Muscle layer of colon (tissue), 2 donors: ENCODE results near the gene SUN1.
"Not testable (repeated sequence)": the region's sequence is repeated elsewhere in the genome, so short reads cannot be mapped to it uniquely, and the experiment has no call there.

Experiments used
- H3K27ac ChIP-seq: one replicate; pipeline ENCODE4 v1.7.0; 2013; ENCODE audit warnings: low read depth, mild to moderate bottlenecking, low read length, moderate library complexity
- H3K27me3 ChIP-seq, 2 donors: one replicate each; pipeline ENCODE4 v1.7.0; 2013; ENCODE audit warnings: low read length in 2 of 2, mild to moderate bottlenecking in 2 of 2; ENCODE audit not compliant: insufficient read depth in 2 of 2, control insufficient read depth in 1 of 2
- H3K36me3 ChIP-seq: one replicate; pipeline ENCODE4 v1.7.0; 2013; ENCODE audit warnings: mild to moderate bottlenecking, low read length; ENCODE audit not compliant: insufficient read depth
- H3K4me1 ChIP-seq: one replicate; pipeline ENCODE4 v1.7.0; 2013; ENCODE audit warnings: mild to moderate bottlenecking, low read length; ENCODE audit not compliant: insufficient read depth
- H3K4me3 ChIP-seq, 2 donors: one replicate each; pipeline ENCODE4 v1.7.0; 2013; ENCODE audit warnings: low read length in 2 of 2, low read depth in 1 of 2, mild to moderate bottlenecking in 1 of 2, moderate library complexity in 1 of 2
- H3K9ac ChIP-seq: one replicate; pipeline ENCODE4 v1.7.0; 2013; ENCODE audit warnings: low read length
- H3K9me3 ChIP-seq: one replicate; pipeline ENCODE4 v1.7.0; 2013; ENCODE audit warnings: mild to moderate bottlenecking, low read length
- donor health status: abdominal sarcoma.
- donor health status: Adenocarcinoma of cecum.

Gene SUN1

GRCh38 chr7:906776-907157, 74.5 kb downstream of the SUN1 start:
- no peak overlapping the region for H3K27ac ChIP-seq
- H3K36me3 ChIP-seq = no peaks in the 10 kb centered on the region
- H3K4me1 ChIP-seq = peaks cover 6% of the 10 kb centered on the region
- no peak overlapping the region for H3K9ac ChIP-seq
- H3K9me3 ChIP-seq = no peaks in the 10 kb centered on the region
- H3K4me3 ChIP-seq = no peak overlapping the region
- no peaks in the 10 kb centered on the region for H3K27me3 ChIP-seq

- Histone ChIP-seq H3K9ac (no peak overlapping the region), H3K9me3 (no peaks in the 10 kb centered on the region), H3K27me3 (no peaks in the 10 kb centered on the region), H3K4me1 (peaks cover 6% of the 10 kb centered on the region), H3K27ac (no peak overlapping the region), H3K36me3 (no peaks in the 10 kb centered on the region), H3K4me3 (no peak overlapping the region)
These were observed 75.1 kb downstream of the SUN1 start for GRCh38 chr7:907158-907980.

DNA sequence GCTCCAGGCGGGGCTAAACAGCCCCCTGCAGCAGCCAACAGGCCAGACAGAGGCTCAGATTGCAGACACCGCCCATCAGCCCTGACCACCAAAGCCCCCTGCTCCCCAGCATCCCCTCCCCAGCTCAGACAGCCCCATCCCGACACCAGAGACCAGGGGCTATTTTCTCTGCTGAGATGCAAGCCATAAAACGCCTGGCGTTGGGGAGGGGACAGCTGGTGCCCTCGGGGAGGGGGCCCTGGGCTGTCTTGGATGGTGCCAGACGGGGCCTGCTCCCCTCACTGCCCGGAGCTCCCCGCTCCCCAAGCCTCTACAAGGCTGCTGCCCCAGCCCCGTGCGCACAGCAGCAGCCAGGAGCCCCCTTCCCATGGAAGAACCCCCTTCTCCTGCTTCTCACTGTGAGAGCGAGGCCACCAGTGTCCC, 75.9 kb downstream of the SUN1 start:
- no peak overlapping the region for H3K9ac ChIP-seq
- no peak overlapping the region for H3K4me3 ChIP-seq
- no peaks in the 10 kb centered on the region for H3K9me3 ChIP-seq
- H3K4me1 ChIP-seq = peaks cover 6% of the 10 kb centered on the region
- no peaks in the 10 kb centered on the region for H3K27me3 ChIP-seq
- no peaks in the 10 kb centered on the region for H3K36me3 ChIP-seq
- H3K27ac ChIP-seq = no peak overlapping the region

GRCh38 chr7:908591-909357, 76.5 kb downstream of the SUN1 start:
- H3K27me3 ChIP-seq, H3K9ac ChIP-seq, H3K27ac ChIP-seq, H3K4me3 ChIP-seq, H3K36me3 ChIP-seq, H3K4me1 ChIP-seq, H3K9me3 ChIP-seq: not testable (repeated sequence)

DNA sequence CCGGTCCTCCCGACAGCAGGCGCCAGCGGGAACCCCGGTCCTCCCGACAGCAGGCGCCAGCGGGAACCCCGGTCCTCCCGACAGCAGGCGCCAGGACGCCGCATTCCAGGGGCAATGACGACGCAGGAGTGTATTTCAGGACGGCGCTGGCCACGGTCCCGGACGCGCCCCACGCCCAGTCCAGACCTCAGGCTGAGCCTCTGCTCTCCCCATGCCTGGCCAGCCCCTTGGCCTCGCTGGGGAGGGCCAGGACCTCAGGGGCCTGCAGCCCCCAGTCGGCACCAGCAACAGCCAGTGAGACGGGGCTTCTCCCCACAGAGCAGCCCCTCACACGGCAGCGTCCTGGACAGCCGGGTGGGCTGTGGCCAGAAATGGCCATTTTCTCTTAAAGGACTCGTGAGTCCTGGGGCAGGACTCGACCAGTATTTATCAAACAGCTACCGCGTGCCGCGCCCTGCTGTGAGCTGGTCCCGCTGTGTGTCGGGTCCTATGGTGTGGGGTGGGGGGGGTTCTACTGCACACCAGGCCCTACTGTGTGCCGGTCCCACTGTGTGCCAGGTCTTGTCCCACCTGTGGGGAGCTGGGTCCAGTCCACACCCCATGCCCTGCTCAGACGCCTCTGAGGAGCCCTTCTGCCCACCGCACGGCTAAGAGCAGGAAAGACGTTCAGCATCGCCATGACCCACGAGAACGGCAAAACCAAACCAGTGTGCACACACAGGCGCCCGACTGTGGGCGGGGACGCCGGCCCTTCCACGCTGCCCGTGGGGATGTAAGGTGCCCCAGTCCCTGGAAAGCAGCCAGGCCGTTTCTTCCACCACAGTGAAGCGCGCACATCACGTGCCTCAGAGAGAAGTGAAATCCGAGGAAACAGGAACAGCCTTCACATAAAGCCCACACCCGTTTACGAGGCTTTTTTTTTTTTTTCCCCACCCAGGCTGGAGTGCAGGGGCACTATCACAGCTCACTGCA, 77.4 kb downstream of the SUN1 start:
- Histone ChIP-seq H3K27ac (no peak overlapping the region), H3K9ac (no peak overlapping the region), H3K27me3 (no peaks in the 10 kb centered on the region), H3K4me1 (peaks cover 6% of the 10 kb centered on the region), H3K4me3 (peak overlapping the region in 1 of 2 donors; percentile 38), H3K36me3 (no peaks in the 10 kb centered on the region), H3K9me3 (no peaks in the 10 kb centered on the region)

GRCh38 chr7:910441-910861, 78.2 kb downstream of the SUN1 start:
- H3K9me3 ChIP-seq = no peaks in the 10 kb centered on the region
- no peaks in the 10 kb centered on the region for H3K36me3 ChIP-seq
- peaks cover 6% of the 10 kb centered on the region for H3K4me1 ChIP-seq
- no peak overlapping the region for H3K27ac ChIP-seq
- H3K4me3 ChIP-seq = no peak overlapping the region
- H3K27me3 ChIP-seq = no peaks in the 10 kb centered on the region
- no peak overlapping the region for H3K9ac ChIP-seq

DNA sequence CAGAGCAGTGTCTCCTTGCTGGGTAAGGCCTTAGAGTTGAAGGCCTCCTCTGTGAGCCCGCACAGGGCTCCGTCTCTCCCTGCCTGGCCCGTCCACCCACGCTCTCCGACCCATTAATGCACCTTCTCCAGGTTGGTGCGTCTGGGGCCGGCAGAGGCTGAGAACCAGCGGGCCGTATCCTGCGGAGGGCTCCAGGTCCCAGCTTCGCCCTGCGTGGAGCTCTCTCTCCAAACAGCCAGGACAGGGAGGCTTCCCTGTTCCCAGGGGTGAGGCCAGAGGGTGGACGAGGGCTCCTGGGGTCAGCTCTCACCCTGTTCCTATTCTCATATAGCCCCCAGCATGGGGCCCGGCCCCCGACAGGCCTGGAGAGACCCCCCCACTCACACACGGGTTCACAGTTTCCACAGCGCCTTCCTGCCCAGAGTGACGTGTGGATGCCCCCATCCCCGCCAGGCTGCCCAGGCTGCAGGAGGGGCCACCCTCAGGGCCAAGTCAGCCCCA, 78.7 kb downstream of the SUN1 start:
- Histone ChIP-seq H3K36me3 (no peaks in the 10 kb centered on the region), H3K27me3 (no peaks in the 10 kb centered on the region), H3K4me1 (peaks cover 6% of the 10 kb centered on the region), H3K4me3 (no peak overlapping the region), H3K27ac (no peak overlapping the region), H3K9ac (no peak overlapping the region), H3K9me3 (no peaks in the 10 kb centered on the region)

DNA sequence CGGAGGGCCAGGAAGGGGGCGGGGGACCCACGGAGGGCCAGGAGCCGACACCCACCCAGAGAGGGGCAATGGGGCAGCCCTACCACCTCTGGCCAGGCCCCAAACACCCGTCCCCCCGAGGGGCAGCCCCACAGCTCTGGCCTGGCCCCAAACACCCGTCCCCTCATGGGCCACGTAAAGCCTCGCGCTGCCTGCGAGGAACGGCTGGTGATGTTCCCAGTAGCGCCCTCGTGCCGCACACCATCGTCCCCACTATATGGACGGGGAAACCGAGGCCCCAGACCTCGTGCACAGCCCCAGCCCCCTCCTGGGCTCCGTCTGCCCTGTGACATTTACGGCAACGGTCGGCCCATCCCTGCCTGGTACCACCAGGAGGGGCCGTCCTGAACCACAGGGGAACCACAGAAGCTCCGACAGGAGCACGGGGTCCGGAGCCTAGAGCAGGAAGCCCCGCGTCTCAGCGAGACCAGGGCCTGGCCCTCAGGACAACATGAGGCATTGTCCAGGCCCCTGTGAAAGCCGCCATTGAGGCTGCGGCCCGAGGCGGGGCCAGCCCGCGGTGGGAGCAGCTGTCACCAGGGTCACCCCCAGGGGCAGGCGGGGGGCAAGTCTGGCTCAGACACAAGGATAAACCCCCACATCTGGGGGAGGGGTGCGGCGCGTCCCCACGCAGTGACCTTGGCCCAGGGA, 79.7 kb downstream of the SUN1 start:
- Histone ChIP-seq H3K9me3 (no peaks in the 10 kb centered on the region), H3K4me3 (no peak overlapping the region), H3K27ac (no peak overlapping the region), H3K36me3 (no peaks in the 10 kb centered on the region), H3K4me1 (peaks cover 11% of the 10 kb centered on the region), H3K9ac (no peak overlapping the region), H3K27me3 (no peaks in the 10 kb centered on the region)

GRCh38 chr7:913736-914520, 81.7 kb downstream of the SUN1 start:
- Histone ChIP-seq H3K27ac (no peak overlapping the region), H3K9ac (no peak overlapping the region), H3K36me3 (no peaks in the 10 kb centered on the region), H3K27me3 (no peaks in the 10 kb centered on the region), H3K4me3 (no peak overlapping the region), H3K4me1 (peaks cover 11% of the 10 kb centered on the region), H3K9me3 (no peaks in the 10 kb centered on the region)

- no peaks in the 10 kb centered on the region for H3K27me3 ChIP-seq
- H3K27ac ChIP-seq = no peak overlapping the region
- H3K9ac ChIP-seq = no peak overlapping the region
These were observed 82.4 kb downstream of the SUN1 start for GRCh38 chr7:914521-915194.

More at GRCh38 chr7:914521-915194, 82.4 kb downstream of the SUN1 start:
- Histone ChIP-seq H3K4me3 (no peak overlapping the region), H3K36me3 (no peaks in the 10 kb centered on the region), H3K4me1 (peaks cover 8% of the 10 kb centered on the region), H3K9me3 (no peaks in the 10 kb centered on the region)
